Activated T-helper 1 cell treated with anti-CD3 and anti-CD28 coated beads, Interleukin-12 subunit alpha, Interleukin-12 subunit beta, Interleukin-2, Interleukin-4 antibody, amounts not matched to agents 30 ng/mL and 10 ng/mL and 1 ng/mL, durations not matched to agents 14 hours and 24 hours and 36 hours (primary cell): ENCODE data around the gene IPO9. TPM values are rescaled to one million over a fixed set of nuclear protein-coding genes. Genes with fewer than 3 reads are reported as not detected.

ENCODE experiments used
- DNase-seq: peaks from one replicate; pipeline ENCODE4 v3.0.0; 2021; ENCODE audit warnings: low spot score
- H3K27ac Mint-ChIP-seq: one replicate; pipeline ENCODE4 v1.8.0; 2021; ENCODE audit warnings: mild to moderate bottlenecking, mixed read lengths
- H3K27me3 Mint-ChIP-seq: one replicate; pipeline ENCODE4 v1.8.0; 2022; ENCODE audit warnings: mild to moderate bottlenecking, moderate library complexity, mixed read lengths; ENCODE audit not compliant: insufficient read depth
- H3K36me3 Mint-ChIP-seq: one replicate; pipeline ENCODE4 v1.8.0; 2021; ENCODE audit warnings: low read depth, mixed read lengths
- H3K4me1 Mint-ChIP-seq: one replicate; pipeline ENCODE4 v1.8.0; 2021; ENCODE audit warnings: low read depth, mixed read lengths
- H3K4me3 Mint-ChIP-seq: one replicate; pipeline ENCODE4 v1.8.0; 2021; ENCODE audit warnings: mild to moderate bottlenecking, moderate library complexity, mixed read lengths
- H3K9me3 Mint-ChIP-seq: one replicate; pipeline ENCODE4 v1.8.0; 2021; ENCODE audit warnings: mixed read lengths
- intact Hi-C: fragments of 100-400 bp; cut with micrococcal nuclease; formaldehyde crosslinking; loops from one replicate; pipeline ENCODE4 v1.15.1; 2024
- total RNA-seq: library from RNA; stranded (reverse); gene quantifications from 2 replicates; pipeline ENCODE4 v1.2.3, GENCODE V29; 2022

IPO9 gene
- total RNA-seq, 1 donor from 2014 or later: 58.5 TPM

DNA sequence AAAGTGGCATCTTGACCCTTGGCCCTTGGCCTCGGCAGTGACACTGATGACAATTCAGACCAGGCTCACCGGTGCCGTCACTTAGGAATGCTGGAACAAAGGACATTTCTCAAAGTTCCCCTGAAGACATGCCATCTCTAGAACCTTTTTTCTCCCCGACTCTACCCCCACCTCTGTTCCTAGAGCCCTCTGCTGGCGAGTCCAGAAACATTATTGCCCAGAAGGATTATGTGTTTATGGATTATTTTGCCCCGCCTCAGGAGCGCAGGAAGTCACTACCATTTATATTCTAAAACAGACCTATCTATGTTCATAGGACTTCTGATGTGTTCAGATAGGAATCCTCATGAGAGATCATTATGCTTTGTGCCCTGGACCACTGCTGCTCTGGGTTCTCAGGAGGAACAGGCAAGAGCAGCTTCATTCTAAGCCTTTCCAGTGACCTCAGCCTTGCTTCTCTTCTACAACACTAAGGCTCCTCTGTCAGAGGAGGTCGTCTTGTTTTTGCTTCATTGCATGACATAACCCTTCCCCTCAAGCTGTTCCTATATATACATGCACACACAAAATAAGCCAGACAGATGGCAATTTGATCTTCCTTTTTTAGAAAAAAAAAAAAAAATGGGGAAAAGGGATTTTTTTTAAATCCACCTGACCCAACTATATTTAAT lies 47.3 kb downstream of the IPO9 start:
- Mint-ChIP-seq H3K36me3 (peaks cover 52% of the 10 kb centered on the region), H3K4me3 (no peak overlapping the region), H3K27me3 (no peaks in the 10 kb centered on the region), H3K9me3 (no peaks in the 10 kb centered on the region), H3K4me1 (no peaks in the 10 kb centered on the region), H3K27ac (no peak overlapping the region)
- intact Hi-C loops: no loop called here
- DNase-seq: no peak

DNA sequence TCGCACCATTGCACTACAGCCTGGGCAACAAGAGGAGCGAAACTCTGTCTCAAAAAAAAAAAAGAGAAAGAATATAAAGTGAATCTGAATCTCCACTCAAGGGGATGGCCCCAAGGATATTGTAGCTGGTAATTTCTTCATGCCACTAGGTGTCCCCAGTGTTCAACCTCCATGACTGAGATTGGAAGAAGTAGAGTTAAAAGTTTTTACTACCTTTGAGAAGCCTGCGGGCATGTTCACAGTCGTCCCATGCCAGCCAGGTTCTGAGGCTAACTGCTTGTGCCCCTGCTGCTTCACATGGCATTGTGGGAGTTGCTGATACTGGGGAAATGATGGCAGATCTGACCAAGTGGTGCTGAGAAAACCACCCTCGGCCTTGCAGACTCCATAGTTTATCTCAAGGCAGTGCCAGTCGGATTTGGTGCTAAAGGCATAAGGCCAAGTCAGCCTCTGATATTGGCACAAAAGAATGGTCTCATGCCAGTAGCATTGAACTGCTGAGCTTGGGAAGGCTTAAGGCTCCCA lies 49.0 kb downstream of the IPO9 start:
- DNase-seq: no peak
- no peak overlapping the region for H3K27ac Mint-ChIP-seq
- H3K36me3 Mint-ChIP-seq: peaks cover 40% of the 10 kb centered on the region
- H3K9me3 Mint-ChIP-seq: no peaks in the 10 kb centered on the region
- intact Hi-C loops: loop anchor here (1.0 kb wide), 1 partner anchor 94 kb away; no protein-coding TSS in a partner anchor
- H3K4me3 Mint-ChIP-seq: no peak overlapping the region
- H3K4me1 Mint-ChIP-seq: no peaks in the 10 kb centered on the region
- no peaks in the 10 kb centered on the region for H3K27me3 Mint-ChIP-seq

DNA sequence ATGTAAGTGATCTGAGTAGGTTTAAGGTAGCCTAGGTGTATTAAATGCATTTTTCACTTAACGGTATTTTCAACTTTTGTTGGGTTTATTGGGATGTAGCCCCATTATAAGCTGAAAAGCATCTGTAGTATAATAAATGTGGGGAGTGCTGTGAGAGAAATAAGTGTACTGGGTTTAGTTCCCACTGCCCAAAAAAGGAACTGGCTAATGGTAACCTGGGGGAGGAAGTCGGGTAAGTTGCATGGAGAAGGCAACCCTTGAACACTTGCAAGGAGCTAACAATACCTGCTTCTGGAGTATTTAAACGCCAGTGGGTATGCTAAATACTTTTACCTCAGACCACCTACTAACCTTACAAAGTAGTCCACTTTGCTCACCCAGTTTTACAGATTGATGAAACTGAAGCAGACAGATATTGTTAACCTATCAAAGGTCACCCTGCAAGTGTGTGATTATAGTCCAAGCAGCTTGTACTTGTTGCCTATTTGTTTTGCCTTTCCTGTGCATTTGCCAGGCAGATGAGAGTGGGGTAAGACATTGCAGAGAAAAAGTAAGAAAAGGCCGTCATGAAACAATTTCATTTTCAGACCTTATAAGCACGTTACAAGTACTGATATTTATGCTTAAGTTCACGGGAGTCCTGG lies 52.1 kb downstream of the IPO9 start:
- intact Hi-C loops: no loop called here
- H3K9me3 Mint-ChIP-seq: no peaks in the 10 kb centered on the region
- H3K36me3 Mint-ChIP-seq: peaks cover 23% of the 10 kb centered on the region
- no peak overlapping the region for H3K27ac Mint-ChIP-seq
- no peaks in the 10 kb centered on the region for H3K4me1 Mint-ChIP-seq
- no peak overlapping the region for H3K4me3 Mint-ChIP-seq
- DNase-seq: no peak
- H3K27me3 Mint-ChIP-seq: peaks cover 2% of the 10 kb centered on the region

DNA sequence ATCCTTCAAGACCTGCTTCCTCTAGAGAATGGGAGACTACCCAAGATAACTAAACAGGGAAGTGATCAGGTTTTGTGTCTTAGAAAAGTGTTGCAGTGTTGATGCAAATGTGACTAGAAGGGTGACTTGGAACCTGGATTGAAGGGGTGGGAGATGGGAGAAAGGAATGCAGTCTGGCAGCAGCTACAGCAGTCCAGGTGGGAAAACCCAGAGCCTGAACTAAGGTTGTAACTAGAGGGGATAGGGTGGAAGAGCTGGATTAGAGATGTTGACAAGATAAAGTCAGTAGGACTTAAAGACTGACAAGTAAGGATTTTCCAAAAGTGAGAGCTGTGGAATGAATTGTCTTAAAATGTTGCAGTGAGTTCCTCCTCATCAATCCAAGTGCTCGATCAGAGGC lies 52.7 kb downstream of the IPO9 start:
- Mint-ChIP-seq H3K27ac (no peak overlapping the region), H3K36me3 (peaks cover 19% of the 10 kb centered on the region), H3K9me3 (no peaks in the 10 kb centered on the region), H3K4me1 (no peaks in the 10 kb centered on the region), H3K4me3 (no peak overlapping the region), H3K27me3 (peaks cover 4% of the 10 kb centered on the region)
- intact Hi-C loops: no loop called here
- no peak for DNase-seq

DNA sequence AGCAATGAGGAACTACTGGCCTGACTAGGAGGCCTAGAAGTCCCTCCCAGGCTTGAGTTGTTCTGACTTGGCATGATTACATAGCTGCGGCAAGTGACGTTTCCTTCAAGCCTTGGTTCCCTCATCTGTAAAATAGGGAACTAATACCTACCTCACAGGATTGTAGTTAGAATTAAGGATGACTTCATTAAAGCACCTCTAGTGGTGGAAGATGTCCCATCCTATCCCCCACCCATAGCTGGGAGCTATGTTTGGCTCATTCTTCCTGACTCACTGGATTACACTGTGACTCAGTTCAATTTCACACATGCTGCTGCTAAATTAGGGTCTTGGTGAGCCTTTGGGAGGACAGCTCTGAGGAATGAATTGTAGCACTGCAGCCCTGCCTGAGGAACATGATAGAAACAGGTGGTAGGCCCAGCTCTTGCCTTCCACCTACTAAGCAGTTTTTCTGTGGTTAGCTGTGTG lies 53.7 kb downstream of the IPO9 start:
- Mint-ChIP-seq H3K4me3 (no peak overlapping the region), H3K36me3 (peaks cover 15% of the 10 kb centered on the region)
- intact Hi-C loops: no loop called here

DNA sequence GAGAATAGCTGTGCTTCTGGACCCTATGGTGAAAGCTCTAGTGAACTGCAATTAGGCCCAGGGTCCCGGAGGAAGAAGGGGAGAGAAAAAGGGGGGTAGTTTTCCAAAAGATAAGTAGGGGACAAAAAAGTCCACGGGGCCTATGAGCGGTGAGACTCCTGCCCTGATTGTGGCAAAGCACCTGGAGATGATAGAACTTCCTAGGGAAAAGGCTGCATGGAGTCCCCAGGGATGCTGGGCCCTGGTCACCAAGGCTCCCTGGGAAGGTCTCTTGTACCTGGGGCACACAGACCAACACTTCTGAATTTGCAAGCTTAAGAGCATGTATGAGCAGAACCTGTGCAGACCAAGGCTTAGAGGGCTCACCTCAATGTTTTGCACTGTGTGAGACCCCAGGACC lies 54.3 kb downstream of the IPO9 start:
- no peak for DNase-seq
- Mint-ChIP-seq H3K27me3 (peaks cover 17% of the 10 kb centered on the region), H3K4me3 (no peak overlapping the region), H3K9me3 (no peaks in the 10 kb centered on the region), H3K36me3 (peaks cover 12% of the 10 kb centered on the region), H3K4me1 (no peaks in the 10 kb centered on the region), H3K27ac (no peak overlapping the region)
- intact Hi-C loops: no loop called here

More for the DNA sequence above, 53.7 kb downstream of the IPO9 start:
- no peaks in the 10 kb centered on the region for H3K9me3 Mint-ChIP-seq
- no peak for DNase-seq
- no peak overlapping the region for H3K27ac Mint-ChIP-seq
- H3K27me3 Mint-ChIP-seq: peaks cover 11% of the 10 kb centered on the region
- no peaks in the 10 kb centered on the region for H3K4me1 Mint-ChIP-seq

DNA sequence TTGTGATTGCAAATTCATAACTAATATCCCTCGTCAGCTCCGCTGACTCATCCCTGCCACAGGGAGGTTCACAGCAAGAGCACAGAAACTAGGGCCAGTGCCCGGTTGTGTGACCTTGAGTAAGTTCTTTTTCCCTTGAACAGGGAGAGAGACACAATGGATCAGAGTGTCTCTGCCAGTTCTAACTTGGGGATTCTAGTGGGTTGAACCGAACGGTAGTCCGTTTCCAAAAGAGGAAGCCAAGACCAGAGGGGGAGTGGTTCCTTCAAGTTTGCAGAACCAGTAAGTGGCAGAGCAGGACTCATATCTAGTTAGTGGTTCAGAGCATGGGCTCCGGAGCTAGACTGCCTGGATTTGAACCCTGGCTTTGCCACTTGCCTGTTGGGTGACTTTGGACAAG lies 54.8 kb downstream of the IPO9 start:
- Mint-ChIP-seq H3K4me3 (no peak overlapping the region), H3K9me3 (no peaks in the 10 kb centered on the region), H3K27me3 (peaks cover 19% of the 10 kb centered on the region), H3K4me1 (no peaks in the 10 kb centered on the region), H3K27ac (no peak overlapping the region), H3K36me3 (peaks cover 8% of the 10 kb centered on the region)
- intact Hi-C loops: no loop called here
- no peak for DNase-seq

DNA sequence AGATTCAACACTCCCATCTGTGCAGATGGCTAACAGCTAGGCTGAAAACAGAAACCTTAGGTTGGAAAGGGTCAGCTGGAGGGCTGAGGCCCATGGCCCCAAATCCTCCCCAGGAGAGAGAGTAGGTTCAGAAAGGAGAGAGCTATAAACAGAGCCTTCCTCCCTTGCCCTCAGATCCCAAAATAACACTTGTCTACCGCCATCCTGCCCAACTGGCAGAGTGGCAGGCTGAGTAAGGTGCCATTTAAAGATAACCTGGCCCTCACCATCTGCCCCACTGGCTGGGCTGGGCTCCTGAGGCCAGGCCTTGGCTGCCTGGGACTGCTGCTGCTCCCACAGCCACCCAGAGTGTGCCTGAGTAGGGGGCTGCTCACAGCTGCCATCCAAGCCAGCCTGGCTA lies 55.5 kb downstream of the IPO9 start:
- Mint-ChIP-seq H3K36me3 (peaks cover 1% of the 10 kb centered on the region), H3K9me3 (no peaks in the 10 kb centered on the region), H3K4me3 (no peak overlapping the region), H3K4me1 (no peaks in the 10 kb centered on the region), H3K27me3 (peaks cover 20% of the 10 kb centered on the region), H3K27ac (no peak overlapping the region)
- intact Hi-C loops: no loop called here
- no peak for DNase-seq

DNA sequence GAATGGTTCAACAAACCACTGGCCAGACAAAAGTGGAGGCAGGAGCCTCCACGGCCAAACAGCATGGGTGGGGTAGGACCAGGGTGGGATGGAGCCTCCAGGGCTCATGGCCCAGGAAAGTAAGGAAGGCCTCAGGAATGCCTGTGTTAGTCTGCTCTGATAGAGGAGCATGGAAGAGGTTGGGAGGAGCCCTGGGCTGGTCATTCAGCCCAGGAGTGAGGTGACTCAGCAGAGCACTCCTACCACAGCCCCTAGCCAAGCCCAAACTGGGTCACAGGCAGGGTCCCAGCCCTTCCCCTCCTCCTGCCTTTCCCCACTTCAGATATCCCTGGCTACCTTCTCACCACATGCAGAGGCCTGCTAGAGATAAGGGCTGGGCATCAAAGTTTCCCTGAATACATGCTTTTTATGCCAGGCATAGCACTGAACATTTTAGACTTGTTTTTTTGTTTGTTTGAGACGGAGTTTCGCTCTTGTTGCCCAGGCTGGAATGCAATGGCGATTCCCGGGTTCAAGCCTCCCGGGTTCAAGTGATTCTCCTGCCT lies 56.6 kb downstream of the IPO9 start:
- DNase-seq: no peak
- H3K27ac Mint-ChIP-seq: no peak overlapping the region
- H3K4me3 Mint-ChIP-seq: no peak overlapping the region
- peaks cover 1% of the 10 kb centered on the region for H3K36me3 Mint-ChIP-seq
- intact Hi-C loops: no loop called here
- H3K4me1 Mint-ChIP-seq: no peaks in the 10 kb centered on the region
- no peaks in the 10 kb centered on the region for H3K9me3 Mint-ChIP-seq
- peaks cover 29% of the 10 kb centered on the region for H3K27me3 Mint-ChIP-seq

DNA sequence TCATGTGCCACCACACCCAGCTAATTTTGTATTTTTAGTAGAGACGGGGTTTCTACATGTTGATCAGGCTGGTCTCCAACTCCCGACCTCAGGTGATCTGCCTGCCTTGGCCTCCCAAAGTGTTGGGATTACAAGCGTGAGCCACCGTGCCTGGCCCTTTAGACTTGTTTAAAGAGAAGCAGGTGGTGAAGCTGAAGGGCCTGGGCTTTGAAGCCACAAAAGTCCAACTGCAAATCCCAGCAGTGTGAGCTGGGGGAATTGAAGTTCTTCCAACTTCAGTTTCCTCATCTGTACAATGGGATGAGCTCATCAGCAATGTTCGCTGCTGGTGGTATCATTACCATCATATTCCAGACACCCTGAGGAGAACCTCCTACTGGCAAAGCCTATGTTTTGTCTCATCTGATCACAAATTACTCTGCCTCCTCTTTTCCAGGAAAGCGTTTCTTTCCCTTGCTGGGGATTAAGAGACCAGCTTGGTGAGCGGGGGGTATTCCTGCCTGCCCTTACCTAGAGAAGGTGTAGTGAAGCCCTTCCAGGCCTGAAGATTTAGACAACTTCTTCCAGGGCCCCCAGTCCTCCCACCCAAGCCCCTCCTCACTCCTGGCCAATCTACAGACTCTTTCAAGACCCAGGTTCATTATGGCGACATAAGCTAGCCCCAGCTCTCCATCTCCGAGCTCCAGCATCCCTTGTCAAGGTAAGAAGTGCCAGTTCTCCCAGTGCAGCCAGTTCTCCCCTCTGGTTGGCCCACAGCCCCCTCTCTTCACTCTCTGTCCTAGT lies 57.3 kb downstream of the IPO9 start:
- DNase-seq: no peak
- Mint-ChIP-seq H3K9me3 (no peaks in the 10 kb centered on the region), H3K4me3 (no peak overlapping the region), H3K27ac (no peak overlapping the region), H3K36me3 (peaks cover 1% of the 10 kb centered on the region), H3K4me1 (no peaks in the 10 kb centered on the region), H3K27me3 (peaks cover 29% of the 10 kb centered on the region)
- intact Hi-C loops: no loop called here

DNA sequence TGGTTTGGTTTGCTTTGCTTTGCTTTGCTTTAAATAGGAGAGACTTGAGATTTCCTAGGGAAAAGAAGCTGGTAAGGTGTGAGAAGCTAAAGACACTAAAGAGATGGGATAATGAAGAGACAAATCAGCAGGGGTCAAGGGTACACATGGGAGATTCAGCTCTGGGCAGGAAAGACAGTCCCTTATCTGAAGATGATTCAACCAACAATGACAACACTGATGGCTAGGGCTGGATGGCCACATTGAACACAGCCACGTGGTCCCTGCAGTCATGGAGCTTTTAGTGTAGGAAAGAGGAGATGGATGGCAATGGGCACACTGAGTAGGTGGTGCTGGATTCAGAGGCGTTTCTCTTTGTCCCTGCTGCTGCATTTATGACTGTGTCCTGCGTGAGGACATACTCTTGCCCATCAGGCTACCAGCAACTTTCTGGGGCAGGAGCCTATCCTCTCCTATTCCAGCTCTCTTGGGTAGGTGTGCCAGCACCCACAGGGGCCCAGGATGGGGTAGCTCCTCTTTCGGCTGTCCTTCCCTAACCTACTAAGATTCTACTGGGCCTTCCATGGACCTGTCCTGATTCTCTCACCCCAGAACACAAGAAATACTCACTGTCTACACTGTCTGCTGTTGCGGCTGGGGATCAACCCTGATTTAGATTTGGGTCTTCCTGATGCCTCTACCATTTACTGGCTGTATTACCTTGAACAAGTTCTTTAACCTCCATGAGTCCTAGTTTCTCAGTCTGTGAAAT lies 58.3 kb downstream of the IPO9 start:
- Mint-ChIP-seq H3K4me1 (no peaks in the 10 kb centered on the region), H3K27ac (no peak overlapping the region), H3K4me3 (no peak overlapping the region)

DNA sequence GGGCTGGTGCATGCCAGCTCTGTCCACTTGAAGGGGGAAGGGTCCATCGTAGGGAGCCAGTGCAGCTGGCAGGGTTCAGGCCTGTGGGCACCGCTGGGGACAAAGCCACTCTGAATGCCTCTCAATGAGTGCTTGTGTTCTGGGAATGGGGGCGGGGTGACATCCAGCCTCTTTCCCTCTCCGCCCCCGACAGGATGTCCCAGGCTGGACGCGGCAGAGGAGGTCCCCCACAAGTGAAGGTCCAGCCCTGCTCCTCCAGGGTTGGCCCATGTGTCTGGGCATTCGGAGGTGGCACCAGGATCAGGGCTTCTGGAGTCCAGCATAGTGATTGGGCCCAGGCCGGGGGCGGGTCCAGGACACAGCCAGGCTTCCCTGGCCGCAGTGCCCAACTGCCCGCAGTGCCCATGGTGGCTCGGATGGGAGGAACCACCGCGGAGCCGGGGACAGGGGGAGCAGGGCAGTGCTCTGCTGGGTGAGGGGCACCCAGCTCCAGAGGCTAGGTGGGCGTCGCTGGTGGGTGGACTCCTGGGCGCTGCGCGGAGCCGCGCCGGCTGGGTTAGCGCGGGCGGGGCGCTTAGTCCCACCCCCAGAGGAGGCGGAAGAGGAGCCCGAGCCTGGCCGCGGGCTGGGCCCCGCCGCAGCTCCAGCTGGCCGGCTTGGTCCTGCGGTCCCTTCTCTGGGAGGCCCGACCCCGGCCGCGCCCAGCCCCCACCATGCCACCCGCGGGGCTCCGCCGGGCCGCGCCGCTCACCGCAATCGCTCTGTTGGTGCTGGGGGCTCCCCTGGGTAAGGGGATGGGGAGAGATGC lies 59.5 kb downstream of the IPO9 start, which contains the start of gene SHISA4:
TSS of gene SHISA4 (plus strand) at position 617 of the 808 bp plus-strand sequence. CDS start at position 714, 97 bp downstream.
- Mint-ChIP-seq H3K27me3 (peaks cover 30% of the 10 kb centered on the region), H3K9me3 (no peaks in the 10 kb centered on the region), H3K4me3 (peak within 1 kb of the TSS; percentile 78), H3K27ac (no peak within 1 kb of the TSS), H3K4me1 (no peaks in the 10 kb centered on the region), H3K36me3 (no peaks in the 10 kb centered on the region)
- intact Hi-C loops: no loop called here
- peak; percentile 9 for DNase-seq

More for the DNA sequence above, 58.3 kb downstream of the IPO9 start:
- H3K27me3 Mint-ChIP-seq: peaks cover 29% of the 10 kb centered on the region
- intact Hi-C loops: no loop called here
- no peak for DNase-seq
- H3K36me3 Mint-ChIP-seq: no peaks in the 10 kb centered on the region
- no peaks in the 10 kb centered on the region for H3K9me3 Mint-ChIP-seq
